Upper lobe of left lung (tissue), 4 donors: ENCODE measurements around the gene PDE4D.

Source experiments
- CTCF ChIP-seq, 6 experiments: fragments of 450-650 bp in 4 of 6; fragments of 200-600 bp in 2 of 6; sonication (generic) in 2 of 6; IDR thresholded peaks; one replicate each; pipeline ENCODE4 v1.5.1; 2016 to 2019; ENCODE audit warnings: antibody characterized with exemption in 6 of 6
- EP300 ChIP-seq, 4 donors: sonication (generic); formaldehyde crosslinking; IDR thresholded peaks; one replicate each; pipeline ENCODE4 v1.5.1; 2017; ENCODE audit warnings: antibody characterized with exemption in 4 of 4, control low read depth in 2 of 4
- POLR2A ChIP-seq, 4 donors: fragments of 450-650 bp; IDR thresholded peaks; one replicate each; pipeline ENCODE4 v1.5.1; 2016 to 2017; ENCODE audit warnings: antibody characterized with exemption in 4 of 4, mild to moderate bottlenecking in 2 of 4
- POLR2AphosphoS5 ChIP-seq, 2 donors: sonication (generic); formaldehyde crosslinking; IDR thresholded peaks; one replicate each; pipeline ENCODE4 v1.5.1; 2017; ENCODE audit warnings: antibody characterized with exemption in 2 of 2

GRCh38 chr5:59497207-59497606 is 396.3 kb downstream of the PDE4D start:
- TF ChIP-seq CTCF (IDR thresholded peaks at IDR 0.05) (no peak), POLR2A (IDR thresholded peaks at IDR 0.05) (no peak), EP300 (IDR thresholded peaks at IDR 0.05) (no peak), POLR2AphosphoS5 (IDR thresholded peaks at IDR 0.05) (no peak)
